ENCODE results near the gene SYT8. TPM values are rescaled to one million over a fixed set of nuclear protein-coding genes. Genes with fewer than 3 reads are reported as not detected.

The SYT8 gene
- total and polyA plus RNA-seq, 2 experiments from 2014 or later, result not detected

DNA sequence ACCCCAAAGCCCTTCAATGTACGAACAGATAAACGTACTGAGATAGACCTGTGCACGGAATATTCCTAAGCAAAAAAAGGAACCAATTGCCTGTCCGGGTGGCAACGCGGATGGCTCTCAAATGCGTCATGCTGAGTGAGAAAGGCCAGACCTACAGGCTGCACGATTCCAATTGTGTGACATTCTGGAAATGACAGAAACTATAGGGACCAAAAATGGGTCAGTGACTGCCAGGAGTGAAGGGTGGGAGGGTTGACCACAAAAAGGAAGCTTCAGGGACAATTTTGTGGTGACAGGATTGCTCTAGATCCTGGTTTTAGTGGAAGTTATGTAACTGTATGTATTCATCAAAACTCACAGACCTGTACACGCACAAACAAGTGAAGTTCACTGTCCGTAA lies 24.0 kb upstream of the SYT8 start (continued):
- TF ChIP-seq ETS1 (IDR thresholded peaks at IDR 0.05) (no peak), CREB1 (CRISPR knock-in tag; IDR thresholded peaks at IDR 0.05; ENCODE audit: low read depth) (no peak), ZNF462 (CRISPR knock-in tag; IDR thresholded peaks at IDR 0.05) (no peak)

DNA sequence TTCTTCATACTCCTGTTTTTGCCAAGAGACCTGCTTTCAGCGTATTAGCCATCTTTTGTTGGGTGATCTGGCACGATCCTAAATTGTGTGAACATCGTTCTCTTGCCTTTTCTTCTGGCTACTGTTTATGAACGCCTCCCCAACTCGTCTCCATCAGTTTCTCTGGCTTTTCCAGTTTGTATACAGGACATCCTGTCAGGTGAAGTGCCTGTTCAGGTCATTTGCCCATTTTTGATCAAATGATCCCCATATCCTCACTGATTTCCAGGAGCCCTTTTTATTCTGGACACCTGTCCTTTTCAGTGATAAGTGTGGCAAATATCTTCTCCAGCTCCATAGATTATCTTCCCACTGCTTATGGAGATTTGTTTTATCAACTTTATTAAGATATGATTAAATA lies 22.5 kb upstream of the SYT8 start:
- no peak for TF ChIP-seq REST (IDR thresholded peaks at IDR 0.05; ENCODE audit: unreplicated experiment)
- peaks cover 14% of the 10 kb centered on the region; the same call in 2 of the 3 replicates for H3K9me3 Mint-ChIP-seq
- Histone ChIP-seq H3K36me3 (ENCODE audit: insufficient read depth) (no peaks in the 10 kb centered on the region), H4K20me1 (replicated peaks; ENCODE audit: insufficient read depth) (no peaks in the 10 kb centered on the region), H3K79me2 (replicated peaks; ENCODE audit: insufficient read depth) (no peaks in the 10 kb centered on the region), H3K9me2 (ENCODE audit: insufficient read depth) (no peaks in the 10 kb centered on the region), H3K4me1 (ENCODE audit: insufficient read depth) (no peaks in the 10 kb centered on the region), H3K4me3 (no peak overlapping the region), H3F3A (replicated peaks; ENCODE audit: low read depth) (no peaks in the 10 kb centered on the region), H3K27me3 (ENCODE audit: insufficient read depth) (no peaks in the 10 kb centered on the region), H2AFZ (no peak overlapping the region), H3K27ac (ENCODE audit: low read depth) (no peak overlapping the region), H3K4me2 (no peak overlapping the region)
- H3K27me3 Mint-ChIP-seq (ENCODE audit: insufficient read depth, low read depth, poor library complexity), result peaks cover 4% of the 10 kb centered on the region
- DNase-seq (ENCODE audit: low spot score) (no peak), ATAC-seq (no peak)
- H3K27ac Mint-ChIP-seq, result no peak overlapping the region
- H3K4me3 Mint-ChIP-seq, result no peak overlapping the region
- no peaks in the 10 kb centered on the region for H3K36me3 Mint-ChIP-seq (ENCODE audit: low read depth)
- no peaks in the 10 kb centered on the region for H3K4me1 Mint-ChIP-seq

Measured in GM23338 (cell line).